Peyer's patch (tissue), 4 donors: Measurements from ENCODE around the gene GLYAT.

Experiments
- POLR2A ChIP-seq, 2 donors: fragments of 450-650 bp; IDR thresholded peaks; one replicate each; pipeline ENCODE4 v1.5.1; 2017; ENCODE audit warnings: antibody characterized with exemption in 2 of 2, mild to moderate bottlenecking in 2 of 2, moderate library complexity in 2 of 2
- TF ChIP-seq, protein P1 (sequence below), 6 experiments: fragments of 450-650 bp in 4 of 6; fragments of 200-600 bp in 2 of 6; sonication (generic) in 1 of 6; IDR thresholded peaks; one replicate each; pipeline ENCODE4 v1.5.1; 2017 to 2019; ENCODE audit warnings: antibody characterized with exemption in 6 of 6, mild to moderate bottlenecking in 3 of 6, moderate library complexity in 1 of 6

DNA sequence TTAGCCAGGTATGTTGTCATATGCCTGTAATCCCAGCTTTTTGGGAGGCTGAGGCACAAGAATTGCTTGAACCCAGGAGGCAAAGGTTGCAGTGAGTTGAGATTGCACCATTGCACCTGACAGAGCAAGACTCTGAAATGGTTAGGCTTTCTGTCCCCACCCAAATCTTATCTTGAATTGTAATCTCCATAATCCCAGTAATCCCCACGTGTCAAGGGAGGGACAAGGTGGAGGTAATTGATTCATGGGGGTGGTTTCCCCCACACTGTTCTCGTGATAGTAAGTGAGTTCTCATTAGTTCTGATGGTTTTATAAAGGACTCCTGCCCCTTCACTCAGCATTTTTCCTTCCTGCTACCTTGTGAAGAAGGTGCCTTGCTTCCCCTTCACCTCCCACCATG, 37.6 kb upstream of the GLYAT start:
- TF ChIP-seq, protein P1, sequence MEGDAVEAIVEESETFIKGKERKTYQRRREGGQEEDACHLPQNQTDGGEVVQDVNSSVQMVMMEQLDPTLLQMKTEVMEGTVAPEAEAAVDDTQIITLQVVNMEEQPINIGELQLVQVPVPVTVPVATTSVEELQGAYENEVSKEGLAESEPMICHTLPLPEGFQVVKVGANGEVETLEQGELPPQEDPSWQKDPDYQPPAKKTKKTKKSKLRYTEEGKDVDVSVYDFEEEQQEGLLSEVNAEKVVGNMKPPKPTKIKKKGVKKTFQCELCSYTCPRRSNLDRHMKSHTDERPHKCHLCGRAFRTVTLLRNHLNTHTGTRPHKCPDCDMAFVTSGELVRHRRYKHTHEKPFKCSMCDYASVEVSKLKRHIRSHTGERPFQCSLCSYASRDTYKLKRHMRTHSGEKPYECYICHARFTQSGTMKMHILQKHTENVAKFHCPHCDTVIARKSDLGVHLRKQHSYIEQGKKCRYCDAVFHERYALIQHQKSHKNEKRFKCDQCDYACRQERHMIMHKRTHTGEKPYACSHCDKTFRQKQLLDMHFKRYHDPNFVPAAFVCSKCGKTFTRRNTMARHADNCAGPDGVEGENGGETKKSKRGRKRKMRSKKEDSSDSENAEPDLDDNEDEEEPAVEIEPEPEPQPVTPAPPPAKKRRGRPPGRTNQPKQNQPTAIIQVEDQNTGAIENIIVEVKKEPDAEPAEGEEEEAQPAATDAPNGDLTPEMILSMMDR (IDR thresholded peaks at IDR 0.05), result no peak
- no peak for TF ChIP-seq POLR2A (IDR thresholded peaks at IDR 0.05)
